OCI-LY1 (cell line): ENCODE results near the gene DNAJB7.

Experiments
- H2AFZ ChIP-seq: fragments of 200-600 bp; sonication (generic), shearing (Covaris generic); 2 replicates; pipeline ENCODE4 v1.6.0; 2014; ENCODE audit warnings: antibody characterized with exemption, mild to moderate bottlenecking, low read length
- H3F3A ChIP-seq: fragments of 200-600 bp; sonication (generic), shearing (Covaris generic); 2 replicates; pipeline ENCODE4 v1.6.0; 2014; ENCODE audit warnings: mild to moderate bottlenecking, antibody characterized with exemption, low read length, moderate library complexity; ENCODE audit not compliant: insufficient read depth
- H3K27ac ChIP-seq: fragments of 200-600 bp; sonication (generic); 2 replicates; pipeline ENCODE4 v1.5.1; 2014; ENCODE audit warnings: low read length, mixed run types, mild to moderate bottlenecking, low read depth; ENCODE audit not compliant: poor library complexity, severe bottlenecking
- H3K27me3 ChIP-seq: fragments of 200-600 bp; sonication (generic); 2 replicates; pipeline ENCODE4 v1.6.0; 2014; ENCODE audit warnings: antibody characterized with exemption, mild to moderate bottlenecking, low read length, moderate library complexity; ENCODE audit not compliant: insufficient read depth
- H3K36me3 ChIP-seq: fragments of 200-600 bp; sonication (generic); 2 replicates; pipeline ENCODE4 v1.6.1; 2014; ENCODE audit warnings: mild to moderate bottlenecking, antibody characterized with exemption, low read length, moderate library complexity, mixed read lengths; ENCODE audit not compliant: insufficient read depth
- H3K4me1 ChIP-seq: fragments of 200-600 bp; sonication (generic); 2 replicates; pipeline ENCODE4 v1.5.1; 2014; ENCODE audit warnings: mild to moderate bottlenecking, low read length, moderate library complexity; ENCODE audit not compliant: insufficient read depth, severe bottlenecking
- H3K4me2 ChIP-seq: fragments of 200-600 bp; sonication (generic), shearing (Covaris generic); 2 replicates; pipeline ENCODE4 v1.6.1; 2014; ENCODE audit warnings: low read length
- H3K4me3 ChIP-seq: fragments of 200-600 bp; sonication (generic); 2 replicates; pipeline ENCODE4 v1.5.1; 2014; ENCODE audit warnings: low read length, low read depth, mild to moderate bottlenecking, mixed read lengths; ENCODE audit not compliant: poor library complexity, severe bottlenecking
- H3K79me2 ChIP-seq: fragments of 200-600 bp; shearing (Covaris generic); 2 replicates; pipeline ENCODE4 v1.6.1; 2016; ENCODE audit warnings: mixed run types, low read length, mixed read lengths; ENCODE audit not compliant: insufficient read depth
- H3K9ac ChIP-seq: fragments of 200-600 bp; sonication (generic), shearing (Covaris generic); 2 replicates; pipeline ENCODE4 v1.6.1; 2014; ENCODE audit warnings: mild to moderate bottlenecking, low read length, mixed read lengths
- H3K9me2 ChIP-seq: fragments of 200-600 bp; sonication (generic), shearing (Covaris generic); 2 replicates; pipeline ENCODE4 v1.6.1; 2014; ENCODE audit warnings: low read depth, mild to moderate bottlenecking, low read length, mixed read lengths
- H3K9me3 ChIP-seq: fragments of 200-600 bp; shearing (Covaris generic); 2 replicates; pipeline ENCODE4 v1.6.1; 2014; ENCODE audit warnings: low read length, mixed read lengths
- H4K20me1 ChIP-seq: fragments of 200-600 bp; sonication (generic), shearing (Covaris generic); 2 replicates; pipeline ENCODE4 v1.6.0; 2016; ENCODE audit warnings: mild to moderate bottlenecking, low read length; ENCODE audit not compliant: insufficient read depth
- CTCF ChIP-seq: fragments of 200-600 bp; sonication (generic), shearing (Covaris generic); IDR thresholded peaks from 2 replicates; pipeline ENCODE4 v1.5.1; 2017; ENCODE audit warnings: mild to moderate bottlenecking, antibody characterized with exemption, low read length, moderate library complexity, mixed read lengths
- EZH2 ChIP-seq: fragments of 200-600 bp; sonication (generic), shearing (Covaris generic); IDR thresholded peaks from 2 replicates; pipeline ENCODE4 v1.8.0; 2017; ENCODE audit warnings: borderline replicate concordance, mixed run types, mild to moderate bottlenecking, antibody characterized with exemption, low read length, moderate library complexity, mixed read lengths

DNAJB7 gene

DNA sequence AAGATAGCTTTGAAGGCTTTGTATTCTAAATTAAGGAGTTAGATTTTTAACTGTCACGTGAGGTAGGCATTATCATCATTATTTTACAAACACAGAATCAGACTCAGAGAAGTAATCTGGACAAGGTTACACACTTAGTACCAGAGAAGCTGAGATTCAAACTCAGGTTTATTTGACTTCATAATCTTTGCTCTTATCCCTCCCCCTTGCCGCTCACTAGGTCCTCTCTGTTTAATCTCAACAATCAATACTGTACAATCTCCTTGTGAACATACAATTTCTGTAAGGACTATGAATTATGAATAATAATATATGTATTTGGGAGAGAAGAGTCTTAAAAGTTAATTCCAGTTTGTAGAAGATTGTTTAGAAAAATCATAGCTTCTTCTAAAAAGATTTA is 5.2 kb upstream of the DNAJB7 start:
- Histone ChIP-seq H3K79me2 (peaks cover 4% of the 10 kb centered on the region; the same call in 1 of the 2 replicates), H2AFZ (no peak overlapping the region), H3K4me3 (no peak overlapping the region), H3K4me2 (no peak overlapping the region), H3K9me3 (no peaks in the 10 kb centered on the region), H3K36me3 (peaks cover 9% of the 10 kb centered on the region; the same call in 1 of the 2 replicates), H3K27ac (no peak overlapping the region), H3F3A (no peaks in the 10 kb centered on the region), H3K9me2 (no peaks in the 10 kb centered on the region), H3K9ac (no peak overlapping the region), H4K20me1 (no peaks in the 10 kb centered on the region), H3K27me3 (no peaks in the 10 kb centered on the region), H3K4me1 (peaks cover 7% of the 10 kb centered on the region)
- TF ChIP-seq EZH2 (no peak), CTCF (no peak)

- Histone ChIP-seq H3K4me1 (peaks cover 19% of the 10 kb centered on the region), H3K27ac (no peak overlapping the region), H3K9me3 (no peaks in the 10 kb centered on the region), H3K4me2 (no peak overlapping the region), H4K20me1 (no peaks in the 10 kb centered on the region), H3K79me2 (peaks cover 36% of the 10 kb centered on the region), H3K9ac (no peak overlapping the region), H2AFZ (no peak overlapping the region), H3F3A (no peaks in the 10 kb centered on the region), H3K36me3 (no peaks in the 10 kb centered on the region), H3K9me2 (no peaks in the 10 kb centered on the region), H3K4me3 (no peak overlapping the region), H3K27me3 (no peaks in the 10 kb centered on the region)
- TF ChIP-seq CTCF (no peak), EZH2 (no peak)
Observed at GRCh38 chr22:40862537-40862936, 624 bp upstream of the DNAJB7 start.

DNA sequence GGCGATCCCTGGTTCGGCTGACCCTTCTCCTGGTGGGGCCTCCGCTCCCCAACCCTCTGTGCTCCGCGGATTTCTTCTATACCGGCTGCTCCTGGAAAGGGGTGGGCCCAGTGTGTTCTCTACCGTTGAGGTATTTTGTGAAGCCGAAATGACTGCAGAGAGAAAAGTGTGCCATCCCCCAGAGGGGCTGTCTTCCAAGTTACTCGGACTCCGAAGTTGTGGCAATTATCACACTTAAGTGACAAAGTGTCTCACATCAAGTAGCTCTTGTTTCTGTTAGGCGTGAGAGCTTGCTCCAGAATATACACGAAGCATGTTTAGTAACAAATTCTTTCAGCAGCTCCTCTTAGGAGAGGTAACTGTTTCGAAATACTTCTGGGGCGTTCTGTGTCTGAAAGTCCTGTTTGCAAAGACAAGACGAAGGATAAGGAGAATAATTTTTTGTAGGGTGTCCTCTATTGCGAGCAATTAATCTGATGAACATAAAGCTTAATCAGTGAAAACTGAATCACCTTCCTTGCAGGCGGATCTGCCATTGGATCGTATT is 4.5 kb downstream of the DNAJB7 start:
- no peaks in the 10 kb centered on the region for H3K27me3 ChIP-seq
- TF ChIP-seq EZH2, result no peak
- TF ChIP-seq CTCF, result no peak
- H3K9me3 ChIP-seq, result no peaks in the 10 kb centered on the region
- peak overlapping the region; percentile 98 for H3K4me2 ChIP-seq
- no peaks in the 10 kb centered on the region for H4K20me1 ChIP-seq
- peak overlapping the region; percentile 94 for H3K9ac ChIP-seq
- peaks cover 45% of the 10 kb centered on the region for H3K4me1 ChIP-seq
- H3K4me3 ChIP-seq, result peak overlapping the region; percentile 94
- peak overlapping the region; percentile 34 for H3K27ac ChIP-seq
- no peaks in the 10 kb centered on the region for H3K9me2 ChIP-seq
- peaks cover 76% of the 10 kb centered on the region for H3K79me2 ChIP-seq
- no peak overlapping the region for H2AFZ ChIP-seq
- no peaks in the 10 kb centered on the region for H3F3A ChIP-seq
- H3K36me3 ChIP-seq, result peaks cover 7% of the 10 kb centered on the region; the same call in 1 of the 2 replicates
